ENCODE measurements around the gene NDUFB7.

Gene NDUFB7

GRCh38 chr19:14570864-14571527 is 870 bp downstream of the NDUFB7 start:
- Histone ChIP-seq H3K9me3 (ENCODE audit: control insufficient read depth, insufficient read depth, low read depth, low read length) (no peaks in the 10 kb centered on the region), H3K4me3 (ENCODE audit: low read depth, low read length) (peak overlapping the region; percentile 72), H3K27ac (ENCODE audit: extremely low read depth, low read depth, low read length) (peak overlapping the region; percentile 57; the same call in 1 of the 2 replicates), H3K4me1 (ENCODE audit: control insufficient read depth, insufficient read depth, low read length) (peaks cover 4% of the 10 kb centered on the region; the same call in 1 of the 2 replicates), H3K36me3 (ENCODE audit: control insufficient read depth in 2 of 2, insufficient read depth in 1 of 2, low read length in 2 of 2) (peaks cover 0 to 25% of the 10 kb centered on the region in 2 experiments; a peak in 2 of 3 replicates)
- TF ChIP-seq ZNF121 (tag by site-specific recombination; IDR thresholded peaks at IDR 0.05): peak; percentile 98
- TF ChIP-seq ZNF157 (tag by site-specific recombination; IDR thresholded peaks at IDR 0.05): no peak
- peak; percentile 16; the same call in 1 of the 2 replicates for TF ChIP-seq ZNF394 (tag by site-specific recombination; IDR thresholded peaks at IDR 0.05; ENCODE audit: borderline replicate concordance)
- ChIA-PET POLR2A (interaction anchor here (1.4 to 2.2 kb wide), 3 partner anchors 21 to 119 kb away, joined by 4 to 14 read pairs (median 13); partner anchors contain the start of genes DNAJB1 and ZNF333), CTCF (interaction anchor here (0.5 to 5.0 kb wide), 9 partner anchors 14 to 693 kb away, joined by 3 to 137 read pairs (median 4); partner anchors contain the start of gene ZNF333)

GRCh38 chr19:14567079-14567478 is 4.8 kb downstream of the NDUFB7 start:
- Histone ChIP-seq H3K9me3 (ENCODE audit: control insufficient read depth, insufficient read depth, low read depth, low read length) (no peaks in the 10 kb centered on the region), H3K36me3 (ENCODE audit: control insufficient read depth in 2 of 2, insufficient read depth in 1 of 2, low read length in 2 of 2) (peaks cover 0 to 42% of the 10 kb centered on the region in 2 experiments; a peak in 2 of 3 replicates), H3K27ac (ENCODE audit: extremely low read depth, low read depth, low read length) (no peak overlapping the region), H3K4me3 (ENCODE audit: low read depth, low read length) (no peak overlapping the region), H3K4me1 (ENCODE audit: control insufficient read depth, insufficient read depth, low read length) (peaks cover 4% of the 10 kb centered on the region; the same call in 1 of the 2 replicates)
- CTCF ChIA-PET: interaction anchor here (0.7 to 4.8 kb wide), 2 partner anchors 11 to 13 kb away, joined by 3 to 19 read pairs; no protein-coding TSS in a partner anchor
- TF ChIP-seq ZNF701 (tag by site-specific recombination; IDR thresholded peaks at IDR 0.05) (no peak), YY2 (tag by site-specific recombination; IDR thresholded peaks at IDR 0.05) (no peak), ZNF248 (tag by site-specific recombination; IDR thresholded peaks at IDR 0.05) (no peak), ZNF555 (tag by site-specific recombination; conservative IDR thresholded peaks at IDR 0.05) (no peak), ZBTB20 (tag by site-specific recombination; IDR thresholded peaks at IDR 0.05) (no peak), ZSCAN23 (tag by site-specific recombination; IDR thresholded peaks at IDR 0.05) (no peak), ZNF561 (tag by site-specific recombination; IDR thresholded peaks at IDR 0.05; ENCODE audit: borderline replicate concordance) (no peak), ZNF184 (tag by site-specific recombination; IDR thresholded peaks at IDR 0.05) (no peak), ZSCAN18 (tag by site-specific recombination; IDR thresholded peaks at IDR 0.05) (no peak), INSM2 (tag by site-specific recombination; IDR thresholded peaks at IDR 0.05) (no peak), ZBTB10 (tag by site-specific recombination; IDR thresholded peaks at IDR 0.05) (no peak), ZNF292 (tag by site-specific recombination; IDR thresholded peaks at IDR 0.05; ENCODE audit: borderline replicate concordance, low read depth) (no peak), HOXD13 (CRISPR knock-in tag; IDR thresholded peaks at IDR 0.05; ENCODE audit: borderline replicate concordance) (no peak), SP3 (tag by site-specific recombination; IDR thresholded peaks at IDR 0.05) (no peak), ZBTB26 (tag by site-specific recombination; optimal IDR thresholded peaks at IDR 0.05) (no peak), ZNF10 (tag by site-specific recombination; IDR thresholded peaks at IDR 0.05) (no peak), ZNF19 (tag by site-specific recombination; IDR thresholded peaks at IDR 0.05; ENCODE audit: low read depth) (no peak), ZNF549 (tag by site-specific recombination; IDR thresholded peaks at IDR 0.05) (no peak), ZNF48 (tag by site-specific recombination; IDR thresholded peaks at IDR 0.05) (no peak), ZNF214 (tag by site-specific recombination; IDR thresholded peaks at IDR 0.05; ENCODE audit: borderline replicate concordance) (no peak)
- POLR2A ChIA-PET: no interaction called here

Measured in HEK293 (cell line).